HepG2 (cell line): ENCODE measurements around the gene METRNL.

Experiments
- ATF2 ChIP-seq: sonication (generic); formaldehyde crosslinking; IDR thresholded peaks from 2 replicates; pipeline ENCODE4 v1.4.0; 2020; ENCODE audit warnings: missing genetic modification reagents
- GATAD1 ChIP-seq: IDR thresholded peaks from 2 replicates; pipeline ENCODE4 v1.6.1; 2016; ENCODE audit warnings: missing genetic modification reagents, missing compliant biosample characterization
- SIN3A ChIP-seq: IDR thresholded peaks from 2 replicates; pipeline ENCODE4 v1.6.1; 2011; ENCODE audit warnings: low read depth, mild to moderate bottlenecking, control low read depth, low read length, borderline replicate concordance

GRCh38 chr17:83124871-83125514 lies 45.6 kb downstream of the METRNL start:
- TF ChIP-seq ATF2 (CRISPR knock-in tag) (no peak), SIN3A (no peak), GATAD1 (CRISPR knock-in tag) (no peak)
